ENCODE results near the gene FBN3.
"Not testable (repeated sequence)": the region's sequence is repeated elsewhere in the genome, so short reads cannot be mapped to it uniquely, and the experiment has no call there.

The FBN3 gene

GRCh38 chr19:8030960-8031359 lies 118.4 kb downstream of the FBN3 start:
- no peak for TF ChIP-seq POLR2A (IDR thresholded peaks at IDR 0.05; ENCODE audit: low read depth, low read length)
- FAIRE-seq, result no peak
- no peak for DNase-seq (ENCODE audit: insufficient read length, low spot score)

DNA sequence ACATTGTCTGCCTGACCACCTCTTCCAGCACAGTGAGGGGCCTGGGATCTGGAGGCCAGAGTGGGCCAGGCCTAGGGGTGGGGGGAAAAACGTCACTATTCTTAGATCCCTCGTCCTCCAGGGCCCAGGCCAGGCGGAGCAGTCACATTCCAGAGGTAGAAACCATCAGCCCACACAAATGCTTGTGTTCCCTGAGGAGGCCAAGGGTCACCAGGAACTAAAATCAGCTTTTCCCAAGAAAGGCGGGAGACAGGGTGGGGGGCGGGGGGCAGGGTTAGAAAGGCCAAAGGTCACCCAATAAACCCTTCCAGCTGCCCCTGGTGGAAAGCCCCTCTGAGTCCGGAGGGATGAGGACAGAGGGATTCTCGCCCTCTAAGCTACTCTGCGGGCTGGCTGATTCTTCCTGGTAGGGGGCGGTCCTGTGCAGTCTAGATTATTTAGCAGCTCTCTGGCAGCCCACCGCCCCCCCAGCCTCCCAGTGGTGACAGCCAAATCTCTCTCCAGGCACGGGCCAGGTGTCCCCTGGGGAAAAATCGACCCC lies 120.4 kb downstream of the FBN3 start:
- FAIRE-seq, result no peak
- no peak for DNase-seq (ENCODE audit: insufficient read length, low spot score)
- no peak for TF ChIP-seq POLR2A (IDR thresholded peaks at IDR 0.05; ENCODE audit: low read depth, low read length)

DNA sequence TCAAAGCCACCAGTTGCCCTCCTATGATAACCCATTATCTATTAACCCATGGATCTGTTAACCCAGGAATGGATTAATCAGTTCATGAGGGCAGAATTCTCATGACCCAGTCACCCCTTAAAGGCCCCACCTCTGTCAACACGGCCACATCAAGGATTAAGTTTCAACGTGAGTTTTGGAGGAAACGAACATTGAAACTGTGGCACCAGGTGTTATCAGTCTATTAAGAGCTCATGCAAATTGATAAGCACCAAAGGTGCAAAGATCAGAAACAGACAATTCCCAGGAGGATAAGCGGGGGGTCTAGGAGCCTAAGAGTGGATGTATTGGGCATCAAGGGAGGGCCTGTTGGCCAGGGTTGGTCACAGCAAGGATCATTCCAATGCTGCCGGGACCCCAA lies 124.1 kb downstream of the FBN3 start:
- no peak for DNase-seq (ENCODE audit: insufficient read length, low spot score)
- TF ChIP-seq POLR2A (IDR thresholded peaks at IDR 0.05; ENCODE audit: low read depth, low read length), result no peak
- no peak for FAIRE-seq

DNA sequence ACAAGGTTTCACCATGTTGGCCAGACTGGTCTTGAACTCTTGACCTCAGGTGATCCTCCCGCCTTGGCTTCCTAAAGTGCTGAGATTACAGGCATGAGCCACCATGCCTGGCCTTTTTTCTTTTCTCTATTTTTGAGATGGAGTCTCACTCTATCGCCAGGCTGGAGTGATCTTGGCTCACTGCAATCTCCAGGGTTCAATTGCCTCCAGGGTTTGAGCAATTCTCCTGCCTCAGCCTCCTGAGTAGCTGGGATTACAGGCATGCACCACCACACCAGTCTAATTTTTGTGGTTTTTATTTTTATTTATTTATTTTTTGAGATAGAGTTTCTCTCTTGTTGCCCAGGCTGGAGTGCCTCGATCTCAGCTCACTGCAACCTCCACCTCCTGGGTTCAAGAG lies 125.1 kb downstream of the FBN3 start:
- FAIRE-seq; DNase-seq (ENCODE audit: insufficient read length, low spot score): not testable (repeated sequence)

GRCh38 chr19:8023371-8023770 lies 126.0 kb downstream of the FBN3 start:
- no peak for FAIRE-seq
- no peak for TF ChIP-seq POLR2A (IDR thresholded peaks at IDR 0.05; ENCODE audit: low read depth, low read length)
- no peak for DNase-seq (ENCODE audit: insufficient read length, low spot score)

DNA sequence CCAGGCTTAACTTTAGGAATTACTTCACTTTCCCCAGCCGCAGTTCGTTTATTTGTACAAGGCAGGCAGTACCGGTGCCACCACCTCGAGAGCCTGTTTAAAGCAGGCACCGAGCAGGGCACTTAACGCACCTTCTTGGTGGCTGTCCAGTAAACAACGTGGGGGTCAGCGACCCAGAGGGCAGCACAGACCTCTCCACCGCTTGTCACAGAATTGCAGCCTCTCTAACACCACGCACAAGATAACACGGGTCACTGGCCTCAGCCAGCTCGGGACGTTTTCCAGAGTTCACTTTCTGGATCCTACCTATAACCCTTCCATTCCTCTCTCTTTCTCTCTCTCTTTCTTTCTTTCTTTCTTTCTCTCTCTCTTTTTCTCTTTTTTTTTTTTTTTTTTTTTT lies 127.1 kb downstream of the FBN3 start:
- no peak for FAIRE-seq
- DNase-seq (ENCODE audit: insufficient read length, low spot score), result no peak
- no peak for TF ChIP-seq POLR2A (IDR thresholded peaks at IDR 0.05; ENCODE audit: low read depth, low read length)

DNA sequence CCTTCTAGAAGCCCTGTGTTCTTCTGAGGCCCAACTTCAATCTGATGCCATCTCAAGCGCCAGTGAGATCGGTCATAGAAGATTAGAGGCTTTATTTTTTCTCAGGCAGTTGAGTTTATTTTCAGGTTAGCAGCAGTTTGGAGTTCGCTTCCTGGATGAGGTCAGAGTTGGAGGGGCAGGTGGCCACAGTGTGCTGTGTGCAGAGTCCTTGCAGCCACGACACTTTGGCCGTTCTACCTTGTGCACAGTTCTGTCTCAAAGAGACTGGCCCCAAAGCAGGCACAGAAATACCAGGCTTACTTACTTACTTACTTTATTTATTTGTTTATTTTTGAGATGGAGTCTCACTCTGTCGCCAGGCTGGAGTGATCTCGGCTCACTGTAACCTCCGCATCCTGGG lies 128.0 kb downstream of the FBN3 start:
- DNase-seq (ENCODE audit: insufficient read length, low spot score), result no peak
- TF ChIP-seq POLR2A (IDR thresholded peaks at IDR 0.05; ENCODE audit: low read depth, low read length), result no peak
- no peak for FAIRE-seq

- no peak for DNase-seq (ENCODE audit: insufficient read length, low spot score)
- no peak for TF ChIP-seq POLR2A (IDR thresholded peaks at IDR 0.05; ENCODE audit: low read depth, low read length)
- no peak for FAIRE-seq
These were observed 128.7 kb downstream of the FBN3 start for GRCh38 chr19:8020681-8021080.

- DNase-seq (ENCODE audit: insufficient read length, low spot score) (no peak), FAIRE-seq (no peak)
- TF ChIP-seq POLR2A (IDR thresholded peaks at IDR 0.05; ENCODE audit: low read depth, low read length), result no peak
These were observed 131.6 kb downstream of the FBN3 start for GRCh38 chr19:8017808-8018207.
